Cardiac muscle cell (in vitro differentiated cells and primary cell): ENCODE data around the gene DPP9. TPM values are rescaled to one million over a fixed set of nuclear protein-coding genes. Genes with fewer than 3 reads are reported as not detected.
"Not testable (repeated sequence)": the region's sequence is repeated elsewhere in the genome, so short reads cannot be mapped to it uniquely, and the experiment has no call there.

ENCODE experiments used
- DNase-seq, 2 donors: peaks; one replicate each; pipeline versions ENCODE4 v3.0.0 to v3.0.0-alpha.2; 2010 to 2017; ENCODE audit warnings: low read depth in 1 of 2, low spot score in 1 of 2
- H3K27ac ChIP-seq: fragments of 200-600 bp; sonication (generic); 2 replicates; pipeline ENCODE4 v1.5.1; 2016
- H3K27me3 ChIP-seq: fragments of 200-600 bp; sonication (generic); 2 replicates; pipeline ENCODE4 v1.6.0; 2016; ENCODE audit warnings: control low read depth
- H3K36me3 ChIP-seq: fragments of 200-600 bp; sonication (generic); 2 replicates; pipeline ENCODE4 v1.5.1; 2016; ENCODE audit warnings: control low read depth
- H3K4me1 ChIP-seq: fragments of 200-600 bp; sonication (generic); 2 replicates; pipeline ENCODE4 v1.8.1; 2017; ENCODE audit warnings: low read depth, mild to moderate bottlenecking, mixed run types
- H3K4me3 ChIP-seq: fragments of 200-600 bp; sonication (generic); 2 replicates; pipeline ENCODE4 v1.5.1; 2016; ENCODE audit warnings: mild to moderate bottlenecking
- H3K9me3 ChIP-seq: fragments of 200-600 bp; sonication (generic); 2 replicates; pipeline ENCODE4 v1.5.1; 2017; ENCODE audit warnings: low read depth, mild to moderate bottlenecking, control low read depth
- polyA plus RNA-seq: library from polyadenylated mRNA; unstranded; fragments of >200 nt; fragmentation: Nextera tagmentation; extraction: Ambion mirVana; gene quantifications from 2 replicates; pipeline ENCODE4 v1.2.1, GENCODE V29; 2016
- total RNA-seq: library from RNA; depleted of rRNA; stranded (reverse); fragments of >200 nt; gene quantifications from 2 replicates; pipeline ENCODE4 v1.2.3, GENCODE V29; 2016
- TF ChIP-seq, protein P1 (sequence below): IDR thresholded peaks from 2 replicates; pipeline ENCODE4 v1.5.1; 2012; ENCODE audit warnings: low read depth, mild to moderate bottlenecking, low read length

DPP9 gene
- total and polyA plus RNA-seq, 2 experiments from 2014 or later: 25.4 to 50.4 TPM

DNA sequence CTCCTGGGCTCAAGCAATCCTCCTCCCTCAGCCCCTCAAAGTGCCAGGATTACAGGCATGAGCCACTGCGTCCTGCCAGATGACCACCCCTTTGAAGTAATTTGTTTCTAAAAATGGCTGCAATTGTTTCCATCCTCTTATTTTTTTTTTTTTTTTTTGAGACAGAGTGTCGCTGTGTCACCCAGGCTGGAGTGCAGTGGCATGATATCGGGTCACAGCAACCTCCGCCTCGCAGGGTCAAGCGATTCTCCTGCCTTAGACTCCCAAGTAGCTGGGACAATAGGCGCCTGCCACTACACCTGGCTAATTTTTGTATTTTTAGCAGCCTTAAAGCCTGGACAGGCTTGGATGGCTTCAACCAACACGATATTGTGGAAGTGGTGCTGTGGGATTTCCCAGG lies 22.3 kb upstream of the DPP9 start:
- no peak overlapping the region for H3K27ac ChIP-seq
- H3K4me3 ChIP-seq: no peak overlapping the region
- no peak for DNase-seq
- no peaks in the 10 kb centered on the region for H3K9me3 ChIP-seq
- peaks cover 7% of the 10 kb centered on the region for H3K27me3 ChIP-seq
- H3K36me3 ChIP-seq: no peaks in the 10 kb centered on the region
- TF ChIP-seq, protein P1, sequence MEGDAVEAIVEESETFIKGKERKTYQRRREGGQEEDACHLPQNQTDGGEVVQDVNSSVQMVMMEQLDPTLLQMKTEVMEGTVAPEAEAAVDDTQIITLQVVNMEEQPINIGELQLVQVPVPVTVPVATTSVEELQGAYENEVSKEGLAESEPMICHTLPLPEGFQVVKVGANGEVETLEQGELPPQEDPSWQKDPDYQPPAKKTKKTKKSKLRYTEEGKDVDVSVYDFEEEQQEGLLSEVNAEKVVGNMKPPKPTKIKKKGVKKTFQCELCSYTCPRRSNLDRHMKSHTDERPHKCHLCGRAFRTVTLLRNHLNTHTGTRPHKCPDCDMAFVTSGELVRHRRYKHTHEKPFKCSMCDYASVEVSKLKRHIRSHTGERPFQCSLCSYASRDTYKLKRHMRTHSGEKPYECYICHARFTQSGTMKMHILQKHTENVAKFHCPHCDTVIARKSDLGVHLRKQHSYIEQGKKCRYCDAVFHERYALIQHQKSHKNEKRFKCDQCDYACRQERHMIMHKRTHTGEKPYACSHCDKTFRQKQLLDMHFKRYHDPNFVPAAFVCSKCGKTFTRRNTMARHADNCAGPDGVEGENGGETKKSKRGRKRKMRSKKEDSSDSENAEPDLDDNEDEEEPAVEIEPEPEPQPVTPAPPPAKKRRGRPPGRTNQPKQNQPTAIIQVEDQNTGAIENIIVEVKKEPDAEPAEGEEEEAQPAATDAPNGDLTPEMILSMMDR: no peak
- H3K4me1 ChIP-seq: no peaks in the 10 kb centered on the region

DNA sequence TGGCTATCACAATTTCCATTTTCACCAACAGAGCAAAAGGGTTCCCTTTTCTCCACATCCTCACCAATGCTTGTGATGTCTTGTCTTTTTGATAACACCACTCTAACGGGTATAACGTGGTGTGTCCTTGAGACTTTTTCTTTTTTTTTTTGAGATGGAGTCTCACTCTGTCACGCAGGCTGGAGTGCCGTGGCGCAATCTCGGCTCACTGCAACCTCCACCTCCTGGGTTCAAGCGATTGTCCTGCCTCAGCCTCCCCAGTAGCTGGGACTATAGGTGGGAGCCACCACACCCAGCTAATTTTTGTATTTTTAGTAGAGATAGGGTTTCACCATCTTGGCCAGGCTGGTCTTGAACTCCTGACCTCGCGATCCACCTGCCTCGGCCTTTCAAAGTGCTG lies 21.5 kb upstream of the DPP9 start:
- not testable (repeated sequence) for H3K4me1 ChIP-seq, H3K36me3 ChIP-seq

DNA sequence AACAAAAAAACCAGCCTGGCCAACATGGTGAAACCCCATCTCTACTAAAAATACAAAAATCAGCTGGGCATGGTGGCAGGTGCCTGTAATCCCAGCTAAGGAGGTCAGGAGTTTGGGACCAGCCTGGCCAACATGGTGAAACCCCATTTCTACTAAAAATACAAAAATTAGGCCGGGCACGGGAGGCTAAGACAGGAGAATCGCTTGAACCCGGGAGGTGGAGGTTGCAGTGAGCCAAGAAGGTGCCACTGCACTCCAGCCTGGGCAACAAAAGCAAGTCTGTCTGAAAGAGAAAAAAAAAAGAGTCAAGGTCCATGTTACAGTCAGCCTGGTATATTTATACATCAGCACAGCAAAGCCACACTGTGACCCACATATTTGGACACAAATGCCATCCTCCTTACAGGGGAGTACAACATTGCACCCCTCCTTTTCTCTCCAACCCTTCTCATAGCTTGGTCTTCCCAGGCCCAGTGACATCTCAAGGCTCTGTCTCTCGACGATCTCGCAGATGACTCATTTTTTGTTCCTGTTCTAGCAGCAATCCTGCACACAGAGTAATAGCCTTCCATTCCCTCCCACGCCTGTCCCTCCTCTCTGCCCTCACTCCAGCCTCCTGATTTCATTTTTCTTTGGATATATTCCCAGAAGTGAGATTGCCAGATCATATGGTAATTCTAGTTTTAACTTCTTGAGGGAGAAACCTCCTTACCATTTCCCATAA lies 21.0 kb upstream of the DPP9 start:
- H3K4me1 ChIP-seq: no peaks in the 10 kb centered on the region
- peak in 1 of 2 donors; percentile 97 for DNase-seq
- peaks cover 7% of the 10 kb centered on the region for H3K27me3 ChIP-seq
- H3K4me3 ChIP-seq: no peak overlapping the region
- TF ChIP-seq, protein P1: no peak
- H3K27ac ChIP-seq: no peak overlapping the region
- H3K36me3 ChIP-seq: no peaks in the 10 kb centered on the region
- no peaks in the 10 kb centered on the region for H3K9me3 ChIP-seq

More for the DNA sequence above, 21.5 kb upstream of the DPP9 start:
- not testable (repeated sequence) for DNase-seq, H3K9me3 ChIP-seq, H3K27ac ChIP-seq, H3K4me3 ChIP-seq, H3K27me3 ChIP-seq

DNA sequence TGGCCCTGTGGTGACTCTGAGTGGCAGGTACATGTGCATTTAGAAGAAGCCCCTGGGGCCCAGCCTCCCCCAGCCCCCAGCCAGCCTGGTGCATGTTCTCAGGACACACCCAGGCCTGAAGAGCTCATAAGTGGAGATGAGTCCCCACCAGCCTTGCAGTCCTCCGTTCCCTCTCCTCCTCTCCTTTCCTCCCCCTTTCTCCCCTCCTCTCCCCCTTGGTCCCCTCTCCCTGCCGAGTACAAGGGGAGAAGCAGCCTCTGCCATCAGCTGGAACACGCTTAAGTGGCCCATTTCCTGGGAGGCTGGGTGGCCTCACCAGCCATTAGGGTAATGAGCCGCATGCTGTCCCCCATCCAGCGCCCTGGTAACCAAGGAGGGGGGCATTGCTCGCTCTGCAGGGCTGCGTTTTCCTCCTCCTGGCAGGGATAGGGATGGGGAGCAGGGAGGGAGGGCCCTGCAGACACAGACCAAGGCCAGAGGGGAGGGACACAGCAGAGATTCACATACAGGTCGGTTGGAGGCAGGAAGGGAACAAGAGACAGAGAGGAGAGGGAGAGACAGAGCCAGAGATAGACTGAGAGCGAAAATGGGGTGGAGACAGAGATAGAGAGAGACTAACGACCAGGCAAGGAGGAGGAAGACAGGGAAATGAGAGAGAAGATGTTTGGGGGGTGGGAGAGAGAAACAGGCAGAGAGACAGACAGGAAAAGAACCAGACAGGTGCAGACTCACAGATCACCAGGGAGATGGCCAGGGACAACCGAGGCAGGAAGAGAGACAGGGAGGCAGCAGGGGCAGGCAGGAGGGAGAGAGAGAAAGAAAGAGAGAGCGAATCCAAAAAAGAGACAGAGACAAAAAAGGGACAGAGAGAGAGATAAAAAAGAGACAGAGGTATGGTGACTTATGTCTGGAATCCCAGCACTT lies 19.3 kb upstream of the DPP9 start:
- no peak overlapping the region for H3K4me3 ChIP-seq
- no peaks in the 10 kb centered on the region for H3K4me1 ChIP-seq
- no peak for DNase-seq
- no peaks in the 10 kb centered on the region for H3K9me3 ChIP-seq
- TF ChIP-seq, protein P1: no peak
- peaks cover 1% of the 10 kb centered on the region for H3K27me3 ChIP-seq
- no peaks in the 10 kb centered on the region for H3K36me3 ChIP-seq
- H3K27ac ChIP-seq: no peak overlapping the region

DNA sequence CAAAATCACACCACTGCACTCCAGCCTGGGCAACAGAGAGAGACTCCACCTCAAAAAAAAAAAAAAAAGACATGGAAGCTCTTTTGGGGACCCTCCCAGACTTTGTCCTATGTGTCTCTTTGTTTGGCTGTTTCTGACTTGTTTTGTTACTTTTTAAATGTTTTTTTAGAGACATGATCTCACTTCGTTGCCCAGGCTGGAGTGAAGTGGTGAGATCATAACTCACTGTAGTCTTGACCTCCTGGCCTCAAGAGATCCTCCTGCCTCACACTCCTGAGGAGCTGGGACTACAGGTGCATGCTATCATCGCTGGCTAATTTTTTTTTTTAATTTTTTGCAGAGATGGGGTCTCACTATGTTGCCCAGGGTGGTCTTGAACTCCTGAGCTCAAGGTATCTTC lies 16.4 kb upstream of the DPP9 start:
- no peaks in the 10 kb centered on the region for H3K27me3 ChIP-seq
- H3K27ac ChIP-seq: no peak overlapping the region
- no peaks in the 10 kb centered on the region for H3K36me3 ChIP-seq
- H3K4me1 ChIP-seq: no peaks in the 10 kb centered on the region
- TF ChIP-seq, protein P1: no peak
- no peak overlapping the region for H3K4me3 ChIP-seq
- H3K9me3 ChIP-seq: no peaks in the 10 kb centered on the region
- no peak for DNase-seq

DNA sequence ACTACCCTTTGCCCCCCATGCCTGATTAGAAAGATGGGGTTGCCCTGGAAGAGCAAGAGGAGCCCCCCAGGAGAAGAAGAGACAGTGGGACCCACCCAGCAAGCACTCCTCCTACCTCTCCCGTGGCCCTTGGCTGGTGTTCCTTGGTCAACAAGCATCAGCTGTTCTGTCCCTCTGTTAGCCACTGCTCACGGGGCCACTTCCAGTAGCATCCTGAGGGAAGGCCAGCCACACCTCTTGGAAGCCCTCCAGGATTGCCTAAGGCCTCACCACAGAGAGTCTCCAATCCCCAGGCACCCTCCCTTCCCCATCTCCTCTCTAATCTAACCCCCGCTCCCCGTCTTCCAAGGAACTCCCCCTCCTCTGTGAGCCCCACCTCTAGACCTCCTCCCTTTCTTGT lies 15.1 kb upstream of the DPP9 start:
- no peaks in the 10 kb centered on the region for H3K27me3 ChIP-seq
- H3K27ac ChIP-seq: no peak overlapping the region
- no peaks in the 10 kb centered on the region for H3K9me3 ChIP-seq
- DNase-seq: peak in 1 of 2 donors; percentile 47
- no peak overlapping the region for H3K4me3 ChIP-seq
- H3K36me3 ChIP-seq: no peaks in the 10 kb centered on the region
- no peaks in the 10 kb centered on the region for H3K4me1 ChIP-seq
- TF ChIP-seq, protein P1: no peak
